Right lobe of liver (tissue), 4 donors: ENCODE measurements around the gene CS.

ENCODE experiments used
- POLR2A ChIP-seq: fragments of 450-650 bp; IDR thresholded peaks from one replicate; pipeline ENCODE4 v1.6.1; 2017; ENCODE audit warnings: antibody characterized with exemption, mild to moderate bottlenecking
- TF ChIP-seq, protein P1 (sequence below), 4 donors: fragments of 200-600 bp in 3 of 4; fragments of 450-650 bp in 1 of 4; IDR thresholded peaks; one replicate each; pipeline versions ENCODE4 v1.5.1 to v1.8.0; 2016 to 2022; ENCODE audit warnings: antibody characterized with exemption in 4 of 4, mild to moderate bottlenecking in 2 of 4
- donor health status: DM: no; HTN: no; CAD: no.
- donor health status: DM: no; HTN: no; CAD: no.
- donor health status: DM: no; HTN: yes; CAD: no.

GRCh38 chr12:56258068-56258819, 41.9 kb downstream of the CS start, which contains the start of gene ANKRD52:
- peak; percentile 40 for TF ChIP-seq POLR2A
- TF ChIP-seq, protein P1, sequence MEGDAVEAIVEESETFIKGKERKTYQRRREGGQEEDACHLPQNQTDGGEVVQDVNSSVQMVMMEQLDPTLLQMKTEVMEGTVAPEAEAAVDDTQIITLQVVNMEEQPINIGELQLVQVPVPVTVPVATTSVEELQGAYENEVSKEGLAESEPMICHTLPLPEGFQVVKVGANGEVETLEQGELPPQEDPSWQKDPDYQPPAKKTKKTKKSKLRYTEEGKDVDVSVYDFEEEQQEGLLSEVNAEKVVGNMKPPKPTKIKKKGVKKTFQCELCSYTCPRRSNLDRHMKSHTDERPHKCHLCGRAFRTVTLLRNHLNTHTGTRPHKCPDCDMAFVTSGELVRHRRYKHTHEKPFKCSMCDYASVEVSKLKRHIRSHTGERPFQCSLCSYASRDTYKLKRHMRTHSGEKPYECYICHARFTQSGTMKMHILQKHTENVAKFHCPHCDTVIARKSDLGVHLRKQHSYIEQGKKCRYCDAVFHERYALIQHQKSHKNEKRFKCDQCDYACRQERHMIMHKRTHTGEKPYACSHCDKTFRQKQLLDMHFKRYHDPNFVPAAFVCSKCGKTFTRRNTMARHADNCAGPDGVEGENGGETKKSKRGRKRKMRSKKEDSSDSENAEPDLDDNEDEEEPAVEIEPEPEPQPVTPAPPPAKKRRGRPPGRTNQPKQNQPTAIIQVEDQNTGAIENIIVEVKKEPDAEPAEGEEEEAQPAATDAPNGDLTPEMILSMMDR (IDR thresholded peaks at IDR 0.05): peak; percentile 69 to 96 (median 78)
